Mesothelial cell of epicardium (in vitro differentiated cells): ENCODE results near the gene FAM163B. TPM values are rescaled to one million over a fixed set of nuclear protein-coding genes. Genes with fewer than 3 reads are reported as not detected.

Source experiments
- DNase-seq, 2 experiments: peaks; one replicate each; pipeline ENCODE4 v3.0.0; 2021; ENCODE audit warnings: low spot score in 2 of 2; ENCODE audit not compliant: unreplicated experiment in 2 of 2
- H3K27ac Mint-ChIP-seq: 2 replicates; pipeline ENCODE4 v1.8.0; 2021; ENCODE audit warnings: mixed read lengths
- H3K27me3 Mint-ChIP-seq: 2 replicates; pipeline ENCODE4 v1.8.0; 2021; ENCODE audit warnings: low read depth, mixed read lengths
- H3K36me3 Mint-ChIP-seq: 2 replicates; pipeline ENCODE4 v1.8.0; 2021; ENCODE audit warnings: mixed read lengths
- H3K4me1 Mint-ChIP-seq: 2 replicates; pipeline ENCODE4 v1.8.0; 2021; ENCODE audit warnings: mixed read lengths
- H3K4me3 Mint-ChIP-seq: 2 replicates; pipeline ENCODE4 v1.8.0; 2021; ENCODE audit warnings: mild to moderate bottlenecking, moderate library complexity, mixed read lengths
- H3K9me3 Mint-ChIP-seq: 2 replicates; pipeline ENCODE4 v1.8.0; 2021; ENCODE audit warnings: mixed read lengths
- total RNA-seq: library from RNA; stranded (reverse); gene quantifications from 3 replicates; pipeline ENCODE4 v1.2.1, GENCODE V29; 2021
- TF ChIP-seq, protein P1 (sequence below): fragments of 200-600 bp; sonication (generic); IDR thresholded peaks from one replicate; pipeline ENCODE4 v1.5.0; 2021; ENCODE audit warnings: antibody characterized with exemption; ENCODE audit not compliant: unreplicated experiment

The FAM163B gene
- total RNA-seq, 1 donor from 2014 or later, result 0.72 TPM

DNA sequence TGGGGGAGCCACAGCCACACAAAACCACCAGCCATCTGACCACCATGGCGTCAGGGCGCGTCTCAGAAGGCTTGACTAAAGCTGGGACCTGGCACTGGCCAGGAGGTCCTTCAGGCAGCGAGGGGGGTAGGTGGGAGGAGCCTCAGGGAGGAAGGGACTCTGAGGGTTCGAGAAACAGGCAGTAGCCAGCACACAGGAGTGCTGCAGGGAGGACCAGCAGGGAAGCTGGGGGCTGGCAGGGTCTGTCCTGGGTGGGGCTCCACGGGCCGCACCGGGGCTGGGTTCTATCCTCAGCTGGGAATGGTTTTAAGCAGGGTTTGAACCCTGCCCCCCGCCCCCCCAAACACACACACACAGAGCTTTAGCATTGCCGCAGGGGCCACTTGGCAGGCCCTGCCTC is 7.4 kb downstream of the FAM163B start:
- H3K36me3 Mint-ChIP-seq, result no peaks in the 10 kb centered on the region
- peaks cover 14% of the 10 kb centered on the region for H3K9me3 Mint-ChIP-seq
- no peaks in the 10 kb centered on the region for H3K4me1 Mint-ChIP-seq
- no peak overlapping the region for H3K4me3 Mint-ChIP-seq
- TF ChIP-seq, protein P1, sequence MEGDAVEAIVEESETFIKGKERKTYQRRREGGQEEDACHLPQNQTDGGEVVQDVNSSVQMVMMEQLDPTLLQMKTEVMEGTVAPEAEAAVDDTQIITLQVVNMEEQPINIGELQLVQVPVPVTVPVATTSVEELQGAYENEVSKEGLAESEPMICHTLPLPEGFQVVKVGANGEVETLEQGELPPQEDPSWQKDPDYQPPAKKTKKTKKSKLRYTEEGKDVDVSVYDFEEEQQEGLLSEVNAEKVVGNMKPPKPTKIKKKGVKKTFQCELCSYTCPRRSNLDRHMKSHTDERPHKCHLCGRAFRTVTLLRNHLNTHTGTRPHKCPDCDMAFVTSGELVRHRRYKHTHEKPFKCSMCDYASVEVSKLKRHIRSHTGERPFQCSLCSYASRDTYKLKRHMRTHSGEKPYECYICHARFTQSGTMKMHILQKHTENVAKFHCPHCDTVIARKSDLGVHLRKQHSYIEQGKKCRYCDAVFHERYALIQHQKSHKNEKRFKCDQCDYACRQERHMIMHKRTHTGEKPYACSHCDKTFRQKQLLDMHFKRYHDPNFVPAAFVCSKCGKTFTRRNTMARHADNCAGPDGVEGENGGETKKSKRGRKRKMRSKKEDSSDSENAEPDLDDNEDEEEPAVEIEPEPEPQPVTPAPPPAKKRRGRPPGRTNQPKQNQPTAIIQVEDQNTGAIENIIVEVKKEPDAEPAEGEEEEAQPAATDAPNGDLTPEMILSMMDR, result no peak
- H3K27ac Mint-ChIP-seq, result no peak overlapping the region
- DNase-seq, result no peak
- peaks cover 28% of the 10 kb centered on the region for H3K27me3 Mint-ChIP-seq

DNA sequence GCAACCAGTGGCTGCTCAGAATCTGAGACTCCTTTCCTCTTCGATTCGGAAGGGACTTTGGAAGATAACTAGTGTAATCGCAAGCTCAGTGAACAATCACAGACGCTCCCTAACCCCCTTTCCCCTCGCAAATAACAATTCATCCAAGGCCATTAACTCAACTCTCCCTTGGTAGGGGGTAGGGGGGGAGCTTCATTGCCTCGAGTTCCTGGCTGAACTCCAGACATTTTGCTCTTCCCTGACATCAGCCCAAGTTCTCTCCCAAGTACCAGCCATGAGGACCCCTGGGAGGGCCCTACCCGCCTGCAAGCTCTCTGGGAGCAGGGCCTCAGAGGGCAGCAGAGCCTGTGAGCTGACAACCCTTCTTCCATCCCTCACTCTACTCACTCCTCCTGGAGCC is 8.4 kb downstream of the FAM163B start:
- Mint-ChIP-seq H3K4me3 (no peak overlapping the region), H3K36me3 (no peaks in the 10 kb centered on the region), H3K27ac (no peak overlapping the region), H3K9me3 (peaks cover 17% of the 10 kb centered on the region), H3K4me1 (no peaks in the 10 kb centered on the region), H3K27me3 (peaks cover 18% of the 10 kb centered on the region)
- TF ChIP-seq, protein P1, result no peak
- no peak for DNase-seq

DNA sequence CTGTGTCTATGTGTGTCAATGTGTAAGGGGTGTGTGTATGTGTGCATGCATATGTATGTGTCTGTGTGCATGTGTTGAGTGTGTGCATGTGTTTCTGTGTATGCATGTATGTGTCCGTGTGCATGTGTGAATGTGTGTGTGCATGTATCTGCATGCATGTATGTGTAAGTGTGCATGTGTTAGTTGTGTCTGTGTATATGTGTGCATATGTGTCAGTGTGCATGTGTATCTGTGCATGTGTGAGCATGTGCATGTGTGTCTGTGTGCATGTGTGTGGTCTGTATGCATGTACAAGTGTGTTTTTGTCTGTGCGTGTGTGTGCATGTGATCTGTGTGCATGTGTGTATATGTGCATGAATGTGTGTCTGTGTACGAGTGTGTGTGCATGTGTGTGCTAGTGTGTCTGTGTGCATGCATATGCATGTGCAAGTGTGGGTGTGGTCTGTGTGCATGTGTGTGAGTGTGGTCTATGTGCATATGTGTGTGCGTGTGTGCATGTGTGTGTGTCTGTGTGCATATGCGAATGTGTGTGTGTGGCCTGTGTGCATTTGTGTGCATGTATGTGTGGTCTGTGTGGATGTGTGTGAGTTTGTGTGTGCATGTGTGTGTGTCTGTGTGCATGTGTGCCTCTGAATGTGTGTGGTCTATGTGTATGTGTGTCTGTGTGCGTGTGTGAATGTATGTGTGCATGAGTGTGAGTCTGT is 9.6 kb downstream of the FAM163B start:
- DNase-seq, result no peak
- TF ChIP-seq, protein P1, result no peak

DNA sequence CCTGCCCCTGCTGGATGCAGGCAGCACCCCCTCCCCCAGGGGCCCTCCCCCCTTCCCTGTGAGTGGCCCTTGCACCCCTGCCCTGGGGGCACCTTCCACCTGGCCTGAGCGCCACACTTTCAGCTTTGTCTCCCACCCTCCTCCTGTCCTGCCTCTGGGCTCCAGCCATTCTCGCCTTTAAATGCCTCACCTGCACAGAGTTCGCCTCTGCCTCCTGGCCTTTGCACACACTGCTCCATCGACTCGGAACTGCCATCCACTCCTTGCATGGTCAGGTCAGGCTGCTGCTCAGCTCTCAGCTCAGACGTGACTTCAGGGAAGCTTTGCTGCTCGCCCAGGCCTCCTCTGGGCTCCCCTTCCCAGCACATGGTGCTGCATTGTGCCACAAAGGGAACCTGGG is 10.2 kb downstream of the FAM163B start:
- Mint-ChIP-seq H3K27ac (no peak overlapping the region), H3K9me3 (peaks cover 21% of the 10 kb centered on the region), H3K4me1 (no peaks in the 10 kb centered on the region), H3K36me3 (no peaks in the 10 kb centered on the region), H3K27me3 (peaks cover 5% of the 10 kb centered on the region), H3K4me3 (no peak overlapping the region)
- TF ChIP-seq, protein P1, result no peak
- no peak for DNase-seq

More for the DNA sequence above, 9.6 kb downstream of the FAM163B start:
- H3K27me3 Mint-ChIP-seq, result peaks cover 9% of the 10 kb centered on the region
- H3K9me3 Mint-ChIP-seq, result peaks cover 21% of the 10 kb centered on the region
- H3K27ac Mint-ChIP-seq, result no peak overlapping the region
- H3K4me1 Mint-ChIP-seq, result no peaks in the 10 kb centered on the region
- H3K36me3 Mint-ChIP-seq, result no peaks in the 10 kb centered on the region
- no peak overlapping the region for H3K4me3 Mint-ChIP-seq

DNA sequence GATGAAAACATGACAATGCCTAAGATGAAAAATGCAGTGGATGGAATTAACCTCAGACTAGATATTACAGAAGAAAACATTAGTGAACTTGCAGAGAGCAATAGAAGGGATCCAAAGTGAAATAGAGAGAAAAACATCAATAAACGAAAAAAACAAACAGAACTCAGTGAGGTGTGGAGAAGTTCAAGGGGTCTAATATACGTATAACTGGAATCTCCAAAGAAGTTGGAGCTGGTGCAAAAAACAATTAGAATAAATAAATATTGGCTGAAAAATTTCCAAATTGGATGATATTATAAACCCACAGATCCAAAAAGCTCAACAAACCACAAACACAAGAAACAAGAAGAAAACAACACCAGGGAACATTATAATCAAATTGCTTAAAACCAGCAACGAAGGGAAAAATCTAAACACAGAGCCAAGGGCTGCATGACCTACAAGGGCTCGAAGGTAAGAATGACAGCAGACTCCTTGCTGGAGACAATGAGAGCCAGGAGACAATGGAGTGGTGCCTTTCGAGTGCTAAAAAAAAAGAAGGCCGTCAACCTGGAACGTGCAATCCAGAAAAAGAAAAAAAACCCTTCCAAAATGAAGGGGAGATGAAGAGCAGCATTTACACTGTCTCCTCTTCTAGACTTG is 11.8 kb downstream of the FAM163B start:
- no peaks in the 10 kb centered on the region for H3K4me1 Mint-ChIP-seq
- H3K36me3 Mint-ChIP-seq, result no peaks in the 10 kb centered on the region
- no peak overlapping the region for H3K4me3 Mint-ChIP-seq
- no peak for DNase-seq
- no peak overlapping the region for H3K27ac Mint-ChIP-seq
- peaks cover 2% of the 10 kb centered on the region for H3K27me3 Mint-ChIP-seq
- TF ChIP-seq, protein P1, result no peak
- H3K9me3 Mint-ChIP-seq, result peaks cover 21% of the 10 kb centered on the region
